GM12878 (cell line): ENCODE measurements around the gene MBD5. TPM values are rescaled to one million over a fixed set of nuclear protein-coding genes. Genes with fewer than 3 reads are reported as not detected.

Source experiments
- ATAC-seq: fragments of 200-7000 bp; cut with Tn5 transposase; 3 replicates; pipeline ENCODE4 v1.9.1; 2020; ENCODE audit warnings: mild to moderate bottlenecking, moderate library complexity
- BruUV-seq: library from RNA; stranded (reverse); fragments of 400-500 nt; replicated peaks from 2 replicates; lab custom pipeline; 2021; lab: Mats Ljungman, UMichigan
- CTCF ChIA-PET: fragments of 300-600 bp; sonication (Branson Sonifier 250); formaldehyde crosslinking; extraction: SDS; loops from one replicate; lab custom pipeline; 2021; ENCODE audit warnings: inconsistent platforms; lab: Yijun Ruan, JAX
- POLR2A ChIA-PET: fragments of 350-600 bp; formaldehyde crosslinking; extraction: SDS; loops from one replicate; lab custom pipeline; 2021; ENCODE audit warnings: inconsistent platforms; lab: Charles Lee
- RAD21 ChIA-PET: fragments of 300-600 bp; sonication (Branson Sonifier 250); formaldehyde crosslinking; loops from one replicate; lab custom pipeline; 2023; ENCODE audit warnings: antibody characterized with exemption; ENCODE audit not compliant: unreplicated experiment; lab: Charles Lee
- SMC1A ChIA-PET: fragments of 300-600 bp; sonication (Branson Sonifier 250); formaldehyde crosslinking; loops from one replicate; lab custom pipeline; 2023; ENCODE audit not compliant: unreplicated experiment, uncharacterized antibody; lab: Charles Lee
- DNase-seq: peaks from one replicate; pipeline ENCODE4 v3.0.0-alpha.2; 2011; ENCODE audit warnings: low read depth, low spot score
- FAIRE-seq: peaks from 3 replicates; lab custom pipeline; 2011; peaks lifted over from hg19 to GRCh38; lab: Jason Lieb, UNC
- H2AFZ ChIP-seq: 2 replicates; pipeline ENCODE4 v1.6.0; 2011; ENCODE audit warnings: low read depth, low read length, control low read depth; ENCODE audit not compliant: control insufficient read depth
- H3K27ac ChIP-seq: 2 replicates; pipeline ENCODE4 v1.5.1; 2011; ENCODE audit warnings: control low read depth; ENCODE audit not compliant: control insufficient read depth, insufficient read depth
- H3K27me3 ChIP-seq, 2 experiments: replicated peaks in 1 of 2; 2 replicates each; pipeline versions ENCODE4 v1.6.0 to v1.6.1; 2011; ENCODE audit warnings: low read length in 1 of 2; ENCODE audit not compliant: control insufficient read depth in 2 of 2, insufficient read depth in 2 of 2
- H3K36me3 ChIP-seq, 2 experiments: 2 replicates each; pipeline ENCODE4 v1.5.1; 2011; ENCODE audit warnings: low read length in 1 of 2; ENCODE audit not compliant: control insufficient read depth in 2 of 2, insufficient read depth in 2 of 2
- H3K4me1 ChIP-seq: 2 replicates; pipeline ENCODE4 v1.6.1; 2011; ENCODE audit warnings: mild to moderate bottlenecking, low read length, moderate library complexity, mixed read lengths; ENCODE audit not compliant: control insufficient read depth, insufficient read depth
- H3K4me2 ChIP-seq: 2 replicates; pipeline ENCODE4 v1.6.0; 2011; ENCODE audit warnings: control low read depth; ENCODE audit not compliant: control insufficient read depth, insufficient read depth
- H3K4me3 ChIP-seq: fragments of 200-600 bp; sonication (generic); 2 replicates; pipeline ENCODE4 v1.5.1; 2016
- H3K79me2 ChIP-seq: 2 replicates; pipeline ENCODE4 v1.6.0; 2011; ENCODE audit warnings: low read length; ENCODE audit not compliant: control insufficient read depth, insufficient read depth
- H3K9ac ChIP-seq: 2 replicates; pipeline ENCODE4 v1.8.0; 2011; ENCODE audit warnings: low read length, control low read depth, mixed read lengths; ENCODE audit not compliant: control insufficient read depth, insufficient read depth
- H3K9me3 ChIP-seq: replicated peaks from 3 replicates; pipeline ENCODE4 v1.5.1; 2011; ENCODE audit warnings: mild to moderate bottlenecking, low read length; ENCODE audit not compliant: control insufficient read depth, insufficient read depth
- H4K20me1 ChIP-seq: 2 replicates; pipeline ENCODE4 v1.6.0; 2011; ENCODE audit not compliant: control insufficient read depth, insufficient read depth
- CUX1 ChIP-seq: IDR thresholded peaks from 2 replicates; pipeline ENCODE4 v1.6.1; 2012; ENCODE audit warnings: improper control_type of control experiment, low read depth, low read length; ENCODE audit not compliant: insufficient replicate concordance
- EED ChIP-seq: sonication (generic); IDR thresholded peaks from 2 replicates; pipeline ENCODE4 v1.6.1; 2016; ENCODE audit warnings: antibody characterized with exemption, low read depth
- ELK1 ChIP-seq: IDR thresholded peaks from 2 replicates; pipeline ENCODE4 v1.6.1; 2012; ENCODE audit warnings: low read depth, low read length, improper control_type of control experiment
- IKZF1 ChIP-seq: fragments of 450-650 bp; conservative IDR thresholded peaks from 2 replicates; pipeline ENCODE4 v1.6.1; 2017; ENCODE audit warnings: antibody characterized with exemption, mild to moderate bottlenecking
- KAT2A ChIP-seq: conservative IDR thresholded peaks from 2 replicates; pipeline ENCODE4 v1.6.1; 2011; ENCODE audit warnings: low read depth, low read length; ENCODE audit not compliant: control insufficient read depth
- MTA3 ChIP-seq: IDR thresholded peaks from 2 replicates; pipeline ENCODE4 v1.6.1; 2012; ENCODE audit warnings: low read length, inconsistent platforms, borderline replicate concordance
- NKRF ChIP-seq: fragments of 450-650 bp; conservative IDR thresholded peaks from 2 replicates; pipeline ENCODE4 v1.6.1; 2017; ENCODE audit warnings: mild to moderate bottlenecking, moderate library complexity
- NR2C1 ChIP-seq: fragments of 450-650 bp; IDR thresholded peaks from 2 replicates; pipeline ENCODE4 v1.6.1; 2017; ENCODE audit warnings: antibody characterized with exemption, mild to moderate bottlenecking, moderate library complexity
- ZBTB4 ChIP-seq: fragments of 450-650 bp; formaldehyde crosslinking; IDR thresholded peaks from 2 replicates; pipeline ENCODE4 v1.4.0; 2022; ENCODE audit warnings: mild to moderate bottlenecking, moderate library complexity
- WGBS: methylation state at CpG from one replicate; pipeline ENCODE4 v1.1.6; 2016; ENCODE audit warnings: low lambda C conversion rate; ENCODE audit not compliant: insufficient replicate concordance, insufficient coverage; ENCODE audit errors: missing lambda C conversion rate; 5-methylcytosine and 5-hydroxymethylcytosine counted together
- in situ Hi-C: fragments of 300-500 bp; cut with MboI; formaldehyde crosslinking; loops from 9 replicates; pipeline ENCODE4 v1.14.3; 2018; ENCODE audit warnings: mixed read lengths
- intact Hi-C: fragments of 100-400 bp; cut with micrococcal nuclease; formaldehyde crosslinking; loops from one replicate; pipeline ENCODE4 v1.14.2; 2022; ENCODE audit not compliant: unreplicated experiment
- polyA plus RNA-seq, 11 experiments: library from polyadenylated mRNA; depleted of rRNA in 4 of 11; unstranded in 6 of 11; stranded (reverse) in 5 of 11; fragments of >200 nt; fragmentation: Nextera tagmentation in 4 of 11; fragmentation: Illumina TruSeq in 1 of 11; extraction: Ambion mirVana in 4 of 11; extraction: Trizol in 1 of 11; gene quantifications; 1 replicate in 1 of 11; 2 replicates in 10 of 11; pipeline versions ENCODE4 v1.2.1 to v1.2.3, GENCODE V29; 2011 to 2016; ENCODE audit warnings: inconsistent platforms in 2 of 11, missing spikeins in 2 of 11, low read depth in 1 of 11
- total RNA-seq, 4 experiments: library from RNA; depleted of rRNA in 3 of 4; stranded (reverse); fragments of >200 nt in 3 of 4; fragmentation: Illumina TruSeq in 1 of 4; extraction: Trizol in 1 of 4; gene quantifications; 2 replicates each; pipeline versions ENCODE4 v1.2.1 to v1.2.3, GENCODE V29; 2013 to 2021

The MBD5 gene
- total and polyA plus RNA-seq, 10 of the 15 experiments (the other 5 are each of a cell fraction or from before 2014, with no cell fraction given) = 7.4 to 58.0 (median 21.2) TPM

GRCh38 chr2:148013876-148014275 lies 7.0 kb upstream of the MBD5 start:
- RAD21 ChIA-PET = interaction anchor here (0.6 to 1.3 kb wide), 2 partner anchors 9 to 495 kb away, joined by 3 to 5 read pairs; no protein-coding TSS in a partner anchor
- 100% methylated on average over 2 of the region's 2 CpGs for WGBS
- FAIRE-seq (no peak), DNase-seq (no peak)
- Histone ChIP-seq H4K20me1 (no peaks in the 10 kb centered on the region), H3K27ac (no peak overlapping the region), H3K79me2 (peaks cover 81% of the 10 kb centered on the region), H2AFZ (no peak overlapping the region), H3K36me3 (no peaks in the 10 kb centered on the region), H3K9me3 (peaks cover 11% of the 10 kb centered on the region), H3K9ac (no peak overlapping the region), H3K4me1 (no peaks in the 10 kb centered on the region), H3K4me3 (no peak overlapping the region), H3K27me3 (no peaks in the 10 kb centered on the region)
- intact Hi-C loops = no loop called here
- in situ Hi-C loops = no loop called here
- SMC1A ChIA-PET = interaction anchor here (0.6 to 1.5 kb wide), 4 partner anchors 9 to 37 kb away, joined by 3 to 6 read pairs (median 4); no protein-coding TSS in a partner anchor
- no TSS peak for BruUV-seq
- POLR2A ChIA-PET = interaction anchor here (0.6 kb wide), 1 partner anchor 39 kb away, joined by 7 read pairs; no protein-coding TSS in a partner anchor
- TF ChIP-seq MTA3 (no peak), ELK1 (no peak), KAT2A (no peak), CUX1 (no peak), NR2C1 (no peak), IKZF1 (no peak), ZBTB4 (CRISPR knock-in tag) (no peak), NKRF (no peak), EED (no peak)
- TF ChIP-seq, all 136 proteins: peak for 0
- peak overlapping the region; percentile 42; the same call in 1 of the 2 replicates for H3K4me2 ChIP-seq
- CTCF ChIA-PET = interaction anchor here (1.5 to 3.0 kb wide), 2 partner anchors 24 to 495 kb away, joined by 3 to 11 read pairs; no protein-coding TSS in a partner anchor
- no peak for ATAC-seq
